IMR-90 (cell line): ENCODE measurements around the gene PRKAG1. TPM values are rescaled to one million over a fixed set of nuclear protein-coding genes. Genes with fewer than 3 reads are reported as not detected.

Source experiments
- ATAC-seq: fragments of 200-7000 bp; cut with Tn5 transposase; 2 replicates; pipeline ENCODE4 v1.9.1; 2020; ENCODE audit warnings: low read depth, mild to moderate bottlenecking, moderate library complexity
- BruUV-seq: library from RNA; stranded (reverse); fragments of 400-500 nt; replicated peaks from 2 replicates; lab custom pipeline; 2021; lab: Mats Ljungman, UMichigan
- CTCF ChIA-PET: fragments of 300-600 bp; formaldehyde crosslinking; extraction: SDS; loops from one replicate; lab custom pipeline; 2021; ENCODE audit warnings: antibody characterized with exemption; lab: Yijun Ruan, JAX
- POLR2A ChIA-PET: fragments of 300-600 bp; sonication (Branson Sonifier 250); formaldehyde crosslinking; loops from one replicate; lab custom pipeline; 2022; ENCODE audit warnings: antibody characterized with exemption; ENCODE audit not compliant: unreplicated experiment; lab: Charles Lee
- DNase-seq: peaks from one replicate; pipeline ENCODE4 v3.0.0; 2013
- H2AFZ ChIP-seq: replicated peaks from 2 replicates; pipeline ENCODE3; 2013; ENCODE audit warnings: low read length, mild to moderate bottlenecking; ENCODE audit not compliant: poor library complexity
- H2AK5ac ChIP-seq: 2 replicates; pipeline ENCODE4 v1.6.1; 2013; ENCODE audit warnings: low read depth, low read length, inconsistent platforms
- H2AK9ac ChIP-seq: replicated peaks from 2 replicates; pipeline ENCODE3; 2013; ENCODE audit warnings: mild to moderate bottlenecking, low read depth, low read length, moderate library complexity; ENCODE audit not compliant: poor library complexity
- H2BK120ac ChIP-seq: 2 replicates; pipeline ENCODE4 v1.6.1; 2013; ENCODE audit warnings: low read depth, low read length, inconsistent platforms
- H2BK15ac ChIP-seq: 3 replicates; pipeline ENCODE4 v1.6.1; 2013; ENCODE audit warnings: low read depth, low read length, inconsistent platforms
- H2BK20ac ChIP-seq: 2 replicates; pipeline ENCODE4 v1.6.1; 2013; ENCODE audit warnings: low read depth, mild to moderate bottlenecking, inconsistent platforms, low read length, moderate library complexity
- H2BK5ac ChIP-seq: 2 replicates; pipeline ENCODE4 v1.6.1; 2013; ENCODE audit warnings: mild to moderate bottlenecking, low read depth, low read length, inconsistent platforms; ENCODE audit not compliant: poor library complexity, severe bottlenecking
- H3K14ac ChIP-seq: replicated peaks from 2 replicates; pipeline ENCODE4 v1.6.1; 2013; ENCODE audit warnings: low read depth, low read length, inconsistent platforms
- H3K18ac ChIP-seq: 2 replicates; pipeline ENCODE4 v1.6.1; 2013; ENCODE audit warnings: low read depth, low read length, control low read depth
- H3K23ac ChIP-seq: 2 replicates; pipeline ENCODE4 v1.6.1; 2013; ENCODE audit warnings: low read depth, low read length, inconsistent platforms
- H3K27ac ChIP-seq: 2 replicates; pipeline ENCODE4 v1.5.1; 2013; ENCODE audit warnings: mild to moderate bottlenecking, control low read depth, low read length; ENCODE audit not compliant: insufficient read depth
- H3K27me3 ChIP-seq: 2 replicates; pipeline ENCODE4 v1.6.1; 2013; ENCODE audit warnings: low read length; ENCODE audit not compliant: control insufficient read depth, insufficient read depth
- H3K36me3 ChIP-seq: 2 replicates; pipeline ENCODE4 v1.6.1; 2013; ENCODE audit warnings: low read length, mixed read lengths; ENCODE audit not compliant: control insufficient read depth, insufficient read depth
- H3K4ac ChIP-seq: 2 replicates; pipeline ENCODE4 v1.6.1; 2013; ENCODE audit warnings: low read depth, low read length, inconsistent platforms
- H3K4me1 ChIP-seq: 2 replicates; pipeline ENCODE4 v1.6.1; 2013; ENCODE audit warnings: low read length, mixed read lengths; ENCODE audit not compliant: control insufficient read depth, insufficient read depth
- H3K4me2 ChIP-seq: 2 replicates; pipeline ENCODE4 v1.6.1; 2013; ENCODE audit warnings: low read depth, mild to moderate bottlenecking, control low read depth, low read length, moderate library complexity
- H3K4me3 ChIP-seq: 2 replicates; pipeline ENCODE4 v1.5.1; 2013; ENCODE audit warnings: low read depth, mild to moderate bottlenecking, control low read depth, low read length, moderate library complexity; ENCODE audit not compliant: insufficient read depth
- H3K56ac ChIP-seq: 2 replicates; pipeline ENCODE4 v1.6.1; 2013; ENCODE audit warnings: low read length, inconsistent platforms; ENCODE audit not compliant: insufficient read depth; ENCODE audit errors: extremely low read depth
- H3K79me1 ChIP-seq, 2 experiments: 2 replicates each; pipeline ENCODE4 v1.6.1; 2013; ENCODE audit warnings: low read length in 2 of 2, inconsistent platforms in 1 of 2, low read depth in 1 of 2
- H3K9ac ChIP-seq: 2 replicates; pipeline ENCODE4 v1.6.1; 2013; ENCODE audit warnings: low read depth, low read length, control low read depth
- H3K9me1 ChIP-seq: 2 replicates; pipeline ENCODE4 v1.6.1; 2013; ENCODE audit warnings: low read length, inconsistent platforms; ENCODE audit not compliant: insufficient read depth
- H3K9me3 ChIP-seq: 2 replicates; pipeline ENCODE4 v1.6.1; 2013; ENCODE audit warnings: low read length; ENCODE audit not compliant: control insufficient read depth, insufficient read depth
- H4K20me1 ChIP-seq: 2 replicates; pipeline ENCODE4 v1.6.1; 2013; ENCODE audit warnings: low read length, inconsistent platforms; ENCODE audit not compliant: insufficient read depth
- H4K5ac ChIP-seq: 2 replicates; pipeline ENCODE4 v1.6.1; 2013; ENCODE audit warnings: mild to moderate bottlenecking, low read depth, low read length, control low read depth
- H4K8ac ChIP-seq, 2 experiments: 2 replicates each; pipeline ENCODE4 v1.6.1; 2013; ENCODE audit warnings: low read depth in 2 of 2, low read length in 2 of 2, control low read depth in 1 of 2, inconsistent platforms in 1 of 2
- H4K91ac ChIP-seq: 2 replicates; pipeline ENCODE4 v1.6.1; 2013; ENCODE audit warnings: low read depth, low read length, inconsistent platforms; ENCODE audit not compliant: insufficient read depth
- CEBPB ChIP-seq: IDR thresholded peaks from 2 replicates; pipeline ENCODE4 v1.6.1; 2012; ENCODE audit warnings: low read depth, low read length, improper control_type of control experiment
- CHD1 ChIP-seq: IDR thresholded peaks from 2 replicates; pipeline ENCODE4 v1.6.1; 2012; ENCODE audit warnings: low read depth, low read length, improper control_type of control experiment
- CTCF ChIP-seq: conservative IDR thresholded peaks from 2 replicates; pipeline ENCODE4 v1.5.1; 2012; ENCODE audit warnings: mild to moderate bottlenecking, low read depth, low read length, improper control_type of control experiment
- ELK1 ChIP-seq: fragments of 150-350 bp; IDR thresholded peaks from 2 replicates; pipeline ENCODE4 v1.6.1; 2016; ENCODE audit warnings: low read depth, mild to moderate bottlenecking, low read length, moderate library complexity, borderline replicate concordance
- MAFK ChIP-seq: IDR thresholded peaks from 2 replicates; pipeline ENCODE4 v1.6.1; 2012; ENCODE audit warnings: low read depth, low read length, improper control_type of control experiment
- MXI1 ChIP-seq: IDR thresholded peaks from 2 replicates; pipeline ENCODE4 v1.6.1; 2012; ENCODE audit warnings: low read depth, mild to moderate bottlenecking, low read length, moderate library complexity, borderline replicate concordance
- NFE2L2 ChIP-seq: fragments of 150-350 bp; IDR thresholded peaks from 2 replicates; pipeline ENCODE4 v1.6.1; 2016; ENCODE audit warnings: low read depth, mild to moderate bottlenecking, low read length
- USF2 ChIP-seq: fragments of 150-350 bp; IDR thresholded peaks from 2 replicates; pipeline ENCODE4 v1.6.1; 2017; ENCODE audit warnings: mild to moderate bottlenecking, antibody characterized with exemption, low read length, low read depth
- WGBS, 2 experiments: methylation state at CpG; one replicate each; pipeline versions ENCODE4 v1.1.5 to v1.1.7; 2013; ENCODE audit warnings: missing lambda C conversion rate in 2 of 2; ENCODE audit not compliant: insufficient read length in 1 of 2; ENCODE audit errors: extremely low coverage in 2 of 2; 5-methylcytosine and 5-hydroxymethylcytosine counted together
- dilution Hi-C: fragments of 300-500 bp; cut with HindIII; formaldehyde crosslinking; loops from one replicate; pipeline ENCODE4 v1.14.3; 2018; ENCODE audit warnings: low sequenced_read_pairs; ENCODE audit not compliant: unreplicated experiment
- in situ Hi-C: fragments of 300-500 bp; cut with MboI; formaldehyde crosslinking; loops from 3 replicates; pipeline ENCODE4 v1.14.3; 2019; ENCODE audit warnings: low sequenced_read_pairs, inconsistent platforms, mixed read lengths
- intact Hi-C: fragments of 100-400 bp; cut with micrococcal nuclease; formaldehyde crosslinking; loops from 2 replicates; pipeline ENCODE4 v1.10.0; 2022
- polyA plus RNA-seq, 3 experiments: library from polyadenylated mRNA; depleted of rRNA; stranded (reverse); fragments of >200 nt; gene quantifications; 2 replicates each; pipeline ENCODE4 v1.2.3, GENCODE V29; 2012; ENCODE audit warnings: low replicate concordance in 1 of 3
- total RNA-seq: library from RNA; depleted of rRNA; stranded (reverse); fragments of >200 nt; gene quantifications from 2 replicates; pipeline ENCODE4 v1.2.3, GENCODE V29; 2012

The PRKAG1 gene
- total and polyA plus RNA-seq, 2 of the 4 experiments (the other 2 are of a cell fraction) = 81.1 to 106 TPM

- Histone ChIP-seq H2AFZ (no peak overlapping the region), H2BK120ac (no peak overlapping the region), H3K9ac (no peak overlapping the region), H3K4me3 (no peak overlapping the region), H3K56ac (no peak overlapping the region), H2BK5ac (no peak overlapping the region), H3K79me1 (peaks cover 33 to 62% of the 10 kb centered on the region in 2 experiments), H4K5ac (no peak overlapping the region), H2BK20ac (no peak overlapping the region), H3K4me2 (no peak overlapping the region), H3K14ac (no peak overlapping the region), H2AK5ac (no peak overlapping the region), H3K4ac (no peak overlapping the region), H2BK15ac (no peak overlapping the region), H3K27me3 (no peaks in the 10 kb centered on the region), H3K9me3 (no peaks in the 10 kb centered on the region), H3K9me1 (peaks cover 9% of the 10 kb centered on the region), H4K8ac (no peak overlapping the region), H3K4me1 (peaks cover 3% of the 10 kb centered on the region), H3K27ac (no peak overlapping the region), H3K23ac (no peak overlapping the region), H3K18ac (no peak overlapping the region), H2AK9ac (no peak overlapping the region), H4K91ac (no peak overlapping the region), H3K36me3 (peaks cover 14% of the 10 kb centered on the region), H4K20me1 (peaks cover 11% of the 10 kb centered on the region; the same call in 1 of the 2 replicates)
- no peak for DNase-seq
- ChIA-PET CTCF (no interaction called here), POLR2A (no interaction called here)
- TF ChIP-seq NFE2L2 = no peak
- no peak for TF ChIP-seq MXI1
- TF ChIP-seq CTCF = no peak
- no peak for TF ChIP-seq CEBPB
- TF ChIP-seq ELK1 = no peak
- TF ChIP-seq USF2 = no peak
- no peak for TF ChIP-seq MAFK
- no peak for TF ChIP-seq CHD1
- in situ Hi-C loops (no loop called here), dilution Hi-C loops (no loop called here), intact Hi-C loops (no loop called here)
- WGBS, 2 experiments = no CpG with 5 or more reads among the region's 3 CpGs
- ATAC-seq = no peak
- BruUV-seq = no TSS peak
Measured at GRCh38 chr12:49013428-49013827, 5.1 kb downstream of the PRKAG1 start.
